GM18868 (cell line): ENCODE measurements around the gene STK38.

Experiments
- ATAC-seq: cut with Tn5 transposase; IDR thresholded peaks from one replicate; pipeline ENCODE4 v1.9.1; 2021; ENCODE audit warnings: mild to moderate bottlenecking, moderate library complexity; ENCODE audit not compliant: unreplicated experiment

Gene STK38

GRCh38 chr6:36524871-36525270, 22.4 kb downstream of the STK38 start:
- ATAC-seq, result no peak

GRCh38 chr6:36523936-36524499, 23.3 kb downstream of the STK38 start:
- no peak for ATAC-seq

GRCh38 chr6:36523451-36523850, 23.8 kb downstream of the STK38 start:
- ATAC-seq, result no peak

- ATAC-seq, result no peak
These were observed 27.9 kb downstream of the STK38 start for GRCh38 chr6:36519352-36519751.

- no peak for ATAC-seq
These were observed 29.9 kb downstream of the STK38 start for GRCh38 chr6:36517408-36517807.

GRCh38 chr6:36516988-36517387, 30.3 kb downstream of the STK38 start:
- no peak for ATAC-seq

GRCh38 chr6:36516559-36516958, 30.7 kb downstream of the STK38 start:
- no peak for ATAC-seq

GRCh38 chr6:36515844-36516243, 31.4 kb downstream of the STK38 start:
- ATAC-seq, result no peak

GRCh38 chr6:36514554-36515456, 32.5 kb downstream of the STK38 start:
- no peak for ATAC-seq

GRCh38 chr6:36510365-36510764, 36.9 kb downstream of the STK38 start:
- ATAC-seq, result no peak

GRCh38 chr6:36508532-36508931, 38.7 kb downstream of the STK38 start:
- no peak for ATAC-seq

GRCh38 chr6:36506611-36507010, 40.7 kb downstream of the STK38 start:
- ATAC-seq, result no peak

GRCh38 chr6:36505744-36506534, 41.3 kb downstream of the STK38 start:
- ATAC-seq, result no peak

GRCh38 chr6:36504982-36505381, 42.3 kb downstream of the STK38 start:
- no peak for ATAC-seq

- no peak for ATAC-seq
These were observed 43.1 kb downstream of the STK38 start for GRCh38 chr6:36504181-36504580.

- no peak for ATAC-seq
These were observed 45.6 kb downstream of the STK38 start for GRCh38 chr6:36501686-36502085.

- ATAC-seq, result no peak
These were observed 47.4 kb downstream of the STK38 start for GRCh38 chr6:36499918-36500317.

- ATAC-seq, result no peak
These were observed 52.2 kb downstream of the STK38 start for GRCh38 chr6:36495086-36495485.

- no peak for ATAC-seq
These were observed 53.4 kb downstream of the STK38 start for GRCh38 chr6:36493859-36494258.

GRCh38 chr6:36493319-36493718, 54.0 kb downstream of the STK38 start:
- no peak for ATAC-seq

- ATAC-seq, result no peak
These were observed 54.7 kb downstream of the STK38 start for GRCh38 chr6:36492621-36493020.

GRCh38 chr6:36492092-36492491, 55.2 kb downstream of the STK38 start:
- ATAC-seq, result no peak
